ENCODE measurements around the gene EDIL3.

- no peak for TF ChIP-seq POU2F2 (IDR thresholded peaks at IDR 0.05; ENCODE audit: low read depth, low read length)
- TF ChIP-seq POLR2AphosphoS5 (IDR thresholded peaks at IDR 0.05; ENCODE audit: low read depth, low read length) = no peak
- TF ChIP-seq SPI1 (IDR thresholded peaks at IDR 0.05; ENCODE audit: low read depth, low read length) = no peak
These were observed 109.1 kb downstream of the EDIL3 start for GRCh38 chr5:84275609-84276008.

Data from GM12891 (cell line).